Thyroid gland (tissue), 4 donors: ENCODE data around the gene GPS1.

Experiments
- CTCF ChIP-seq, 6 experiments: fragments of 200-600 bp in 3 of 6; fragments of 450-650 bp in 3 of 6; sonication (generic) in 3 of 6; IDR thresholded peaks; one replicate each; pipeline ENCODE4 v1.5.1; 2016 to 2019; ENCODE audit warnings: antibody characterized with exemption in 6 of 6, mild to moderate bottlenecking in 2 of 6, inconsistent platforms in 1 of 6, moderate library complexity in 1 of 6
- POLR2A ChIP-seq, 2 donors: fragments of 450-650 bp; IDR thresholded peaks; one replicate each; pipeline ENCODE4 v1.6.1; 2017; ENCODE audit warnings: antibody characterized with exemption in 2 of 2, mild to moderate bottlenecking in 2 of 2, moderate library complexity in 1 of 2

- no peak for TF ChIP-seq CTCF (IDR thresholded peaks at IDR 0.05)
- TF ChIP-seq POLR2A (IDR thresholded peaks at IDR 0.05): no peak
Observed at GRCh38 chr17:82076018-82076784, 24.5 kb downstream of the GPS1 start.
